Measurements from ENCODE around the gene ABCG5. TPM values are rescaled to one million over a fixed set of nuclear protein-coding genes. Genes with fewer than 3 reads are reported as not detected.

Gene ABCG5
- total RNA-seq, 4 donors from 2014 or later = not detected

DNA sequence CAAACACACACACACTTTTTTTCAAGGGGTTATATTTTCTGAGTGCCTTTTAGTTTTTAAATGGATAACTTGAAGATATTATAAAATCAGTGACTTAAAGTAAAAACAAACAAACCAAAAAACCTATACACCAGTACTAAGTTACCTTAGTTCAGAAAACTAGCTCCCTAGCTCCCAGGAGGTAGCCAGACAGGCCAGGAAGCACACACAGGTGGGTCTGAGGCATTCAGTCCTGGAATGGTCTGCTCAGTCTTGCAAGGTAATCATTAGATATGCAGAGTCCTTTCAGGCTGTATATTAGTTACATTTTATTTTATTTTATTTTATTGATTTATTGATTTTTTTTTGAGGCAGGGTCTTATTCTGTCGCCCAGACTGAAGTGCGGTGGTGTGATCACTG lies 75.5 kb downstream of the ABCG5 start:
- H3K9me3 ChIP-seq = no peaks in the 10 kb centered on the region
- intact Hi-C loops (cut with DNase I; ENCODE audit: low total_unique reads) = no loop called here
- H3K36me3 ChIP-seq = no peaks in the 10 kb centered on the region
- no peak overlapping the region for H3K27ac ChIP-seq
- 73 to 89% methylated on average over 2 of the region's 2 CpGs for WGBS, 2 donors (ENCODE audit: low coverage in 1 of 2)
- no peaks in the 10 kb centered on the region for H3K27me3 ChIP-seq
- no peak for TF ChIP-seq POLR2A (IDR thresholded peaks at IDR 0.05)
- no peak for TF ChIP-seq EP300 (IDR thresholded peaks at IDR 0.05; ENCODE audit: low read depth)
- TF ChIP-seq, protein P1, sequence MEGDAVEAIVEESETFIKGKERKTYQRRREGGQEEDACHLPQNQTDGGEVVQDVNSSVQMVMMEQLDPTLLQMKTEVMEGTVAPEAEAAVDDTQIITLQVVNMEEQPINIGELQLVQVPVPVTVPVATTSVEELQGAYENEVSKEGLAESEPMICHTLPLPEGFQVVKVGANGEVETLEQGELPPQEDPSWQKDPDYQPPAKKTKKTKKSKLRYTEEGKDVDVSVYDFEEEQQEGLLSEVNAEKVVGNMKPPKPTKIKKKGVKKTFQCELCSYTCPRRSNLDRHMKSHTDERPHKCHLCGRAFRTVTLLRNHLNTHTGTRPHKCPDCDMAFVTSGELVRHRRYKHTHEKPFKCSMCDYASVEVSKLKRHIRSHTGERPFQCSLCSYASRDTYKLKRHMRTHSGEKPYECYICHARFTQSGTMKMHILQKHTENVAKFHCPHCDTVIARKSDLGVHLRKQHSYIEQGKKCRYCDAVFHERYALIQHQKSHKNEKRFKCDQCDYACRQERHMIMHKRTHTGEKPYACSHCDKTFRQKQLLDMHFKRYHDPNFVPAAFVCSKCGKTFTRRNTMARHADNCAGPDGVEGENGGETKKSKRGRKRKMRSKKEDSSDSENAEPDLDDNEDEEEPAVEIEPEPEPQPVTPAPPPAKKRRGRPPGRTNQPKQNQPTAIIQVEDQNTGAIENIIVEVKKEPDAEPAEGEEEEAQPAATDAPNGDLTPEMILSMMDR (IDR thresholded peaks at IDR 0.05) = no peak
- TF ChIP-seq POLR2AphosphoS5 (IDR thresholded peaks at IDR 0.05) = no peak
- H3K4me1 ChIP-seq = peaks cover 4 to 8% (median 7%) of the 10 kb centered on the region in 4 donors
- DNase-seq = no peak
- H3K4me3 ChIP-seq = no peak overlapping the region
- in situ Hi-C loops (cut with MboI; ENCODE audit: low pct_ligation_motif_present in 1 of 4, low pct_unique_long_range_greater_than_20kb in 1 of 4, low sequenced_read_pairs in 3 of 4) = no loop called here

Small RNAs within 50 kb of the gene (small RNA-seq; reads per million reads assigned to genes)
- gene RN7SKP66 = 0 reads per million in 4 donors

Other genes starting within 250 kb of the ABCG5 start
- 10 to 100 TPM; 21.7 to 78.6 (median 28.1) TPM for gene THADA, start 242.8 kb downstream of the ABCG5 start, total RNA-seq
- 10 to 100 TPM in 2 of 4 donors, 1 to 10 TPM in 2; 7.2 to 32.4 (median 12.3) TPM for gene PLEKHH2, start 201.6 kb downstream of the ABCG5 start, total RNA-seq
- under 1 TPM in 1 of 4 donors, not detected in 3; 0.96 TPM for gene C1GALT1C1L, start 162.4 kb downstream of the ABCG5 start, total RNA-seq
- 10 to 100 TPM in 3 of 4 donors, 1 to 10 TPM in 1; 6.6 to 26.9 (median 20.2) TPM for gene DYNC2LI1, start 64.8 kb downstream of the ABCG5 start, total RNA-seq
- gene ABCG8, start 132 bp upstream of the ABCG5 start, total RNA-seq = under 1 TPM in 1 of 4 donors, not detected in 3; 0.41 TPM
- 10 to 100 TPM; 35.9 to 83.3 (median 59.7) TPM for gene LRPPRC, start 157.2 kb upstream of the ABCG5 start, total RNA-seq